SK-N-SH treated with all-trans-retinoic acid at 6 μM for 48 hours (cell line): ENCODE data around the gene TEX261.

Experiments used
- CSDC2 ChIP-seq: fragments of 250-450 bp; sonication (Bioruptor Pico); IDR thresholded peaks from 2 replicates; pipeline ENCODE4 v1.5.0; 2020; ENCODE audit warnings: mild to moderate bottlenecking, moderate library complexity
- GLIS3 ChIP-seq: fragments of 250-450 bp; sonication (Bioruptor Pico); IDR thresholded peaks from 2 replicates; pipeline ENCODE4 v1.5.0; 2020; ENCODE audit warnings: mild to moderate bottlenecking, moderate library complexity
- OSR1 ChIP-seq: fragments of 250-450 bp; sonication (Bioruptor Pico); IDR thresholded peaks from 2 replicates; pipeline ENCODE4 v1.8.0; 2022; ENCODE audit warnings: moderate library complexity, mild to moderate bottlenecking, inconsistent platforms
- PPARA ChIP-seq: fragments of 250-450 bp; sonication (Bioruptor Pico); IDR thresholded peaks from 2 replicates; pipeline ENCODE4 v1.5.0; 2020; ENCODE audit warnings: mild to moderate bottlenecking, borderline replicate concordance
- SNAI2 ChIP-seq: fragments of 250-450 bp; sonication (Bioruptor Pico); IDR thresholded peaks from 2 replicates; pipeline ENCODE4 v1.5.0; 2020; ENCODE audit warnings: mild to moderate bottlenecking, moderate library complexity
- TCF4 ChIP-seq: fragments of 250-450 bp; sonication (Bioruptor Pico); IDR thresholded peaks from 2 replicates; pipeline ENCODE4 v1.8.0; 2021; ENCODE audit warnings: mild to moderate bottlenecking, moderate library complexity, borderline replicate concordance
- ZNF565 ChIP-seq: fragments of 450-650 bp; formaldehyde crosslinking; conservative IDR thresholded peaks from 2 replicates; pipeline ENCODE4 v1.5.0; 2020; ENCODE audit warnings: low read depth, mild to moderate bottlenecking, moderate library complexity
- ZNF8 ChIP-seq: fragments of 450-650 bp; formaldehyde crosslinking; IDR thresholded peaks from 2 replicates; pipeline ENCODE4 v1.5.0; 2020; ENCODE audit warnings: mild to moderate bottlenecking, moderate library complexity
- TF ChIP-seq, protein P1 (sequence below): fragments of 250-450 bp; sonication (Bioruptor Pico); IDR thresholded peaks from 2 replicates; pipeline ENCODE4 v1.8.0; 2020; ENCODE audit warnings: mild to moderate bottlenecking, moderate library complexity, borderline replicate concordance
- TF ChIP-seq, protein P2 (sequence below): fragments of 250-450 bp; sonication (Bioruptor Pico); IDR thresholded peaks from 2 replicates; pipeline ENCODE4 v1.5.0; 2020; ENCODE audit warnings: mild to moderate bottlenecking, moderate library complexity
- TF ChIP-seq, protein P3 (sequence below): fragments of 250-450 bp; sonication (Bioruptor Pico); IDR thresholded peaks from 2 replicates; pipeline ENCODE4 v1.5.1; 2020; ENCODE audit warnings: low read depth, mild to moderate bottlenecking, moderate library complexity

DNA sequence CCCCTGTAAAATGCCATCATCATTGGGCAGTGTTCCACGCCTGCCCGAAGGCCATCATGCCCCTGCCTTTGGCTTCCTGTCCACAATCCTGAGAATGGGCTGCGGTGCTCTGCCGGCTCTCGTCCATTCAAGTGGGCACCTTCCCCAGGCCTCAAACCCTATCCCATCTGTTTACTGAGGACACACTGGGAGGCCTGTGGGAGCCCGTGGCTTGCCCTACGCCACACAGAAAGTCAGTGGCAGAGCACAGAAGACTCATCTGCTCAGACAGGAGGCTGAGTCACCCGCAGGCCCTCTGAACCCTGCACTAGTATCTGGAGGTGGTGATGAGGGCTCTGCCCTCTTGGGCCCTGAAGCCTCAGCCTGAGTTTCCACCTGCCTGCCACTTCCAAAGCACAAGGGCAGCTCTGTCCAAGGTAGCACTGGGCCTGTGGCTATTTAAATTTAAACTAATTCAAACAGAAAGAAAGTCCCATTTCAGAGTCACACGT lies 35.4 kb downstream of the TEX261 start:
- TF ChIP-seq, protein P1, sequence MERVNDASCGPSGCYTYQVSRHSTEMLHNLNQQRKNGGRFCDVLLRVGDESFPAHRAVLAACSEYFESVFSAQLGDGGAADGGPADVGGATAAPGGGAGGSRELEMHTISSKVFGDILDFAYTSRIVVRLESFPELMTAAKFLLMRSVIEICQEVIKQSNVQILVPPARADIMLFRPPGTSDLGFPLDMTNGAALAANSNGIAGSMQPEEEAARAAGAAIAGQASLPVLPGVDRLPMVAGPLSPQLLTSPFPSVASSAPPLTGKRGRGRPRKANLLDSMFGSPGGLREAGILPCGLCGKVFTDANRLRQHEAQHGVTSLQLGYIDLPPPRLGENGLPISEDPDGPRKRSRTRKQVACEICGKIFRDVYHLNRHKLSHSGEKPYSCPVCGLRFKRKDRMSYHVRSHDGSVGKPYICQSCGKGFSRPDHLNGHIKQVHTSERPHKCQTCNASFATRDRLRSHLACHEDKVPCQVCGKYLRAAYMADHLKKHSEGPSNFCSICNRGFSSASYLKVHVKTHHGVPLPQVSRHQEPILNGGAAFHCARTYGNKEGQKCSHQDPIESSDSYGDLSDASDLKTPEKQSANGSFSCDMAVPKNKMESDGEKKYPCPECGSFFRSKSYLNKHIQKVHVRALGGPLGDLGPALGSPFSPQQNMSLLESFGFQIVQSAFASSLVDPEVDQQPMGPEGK (CRISPR knock-in tag) = no peak
- TF ChIP-seq, protein P2, sequence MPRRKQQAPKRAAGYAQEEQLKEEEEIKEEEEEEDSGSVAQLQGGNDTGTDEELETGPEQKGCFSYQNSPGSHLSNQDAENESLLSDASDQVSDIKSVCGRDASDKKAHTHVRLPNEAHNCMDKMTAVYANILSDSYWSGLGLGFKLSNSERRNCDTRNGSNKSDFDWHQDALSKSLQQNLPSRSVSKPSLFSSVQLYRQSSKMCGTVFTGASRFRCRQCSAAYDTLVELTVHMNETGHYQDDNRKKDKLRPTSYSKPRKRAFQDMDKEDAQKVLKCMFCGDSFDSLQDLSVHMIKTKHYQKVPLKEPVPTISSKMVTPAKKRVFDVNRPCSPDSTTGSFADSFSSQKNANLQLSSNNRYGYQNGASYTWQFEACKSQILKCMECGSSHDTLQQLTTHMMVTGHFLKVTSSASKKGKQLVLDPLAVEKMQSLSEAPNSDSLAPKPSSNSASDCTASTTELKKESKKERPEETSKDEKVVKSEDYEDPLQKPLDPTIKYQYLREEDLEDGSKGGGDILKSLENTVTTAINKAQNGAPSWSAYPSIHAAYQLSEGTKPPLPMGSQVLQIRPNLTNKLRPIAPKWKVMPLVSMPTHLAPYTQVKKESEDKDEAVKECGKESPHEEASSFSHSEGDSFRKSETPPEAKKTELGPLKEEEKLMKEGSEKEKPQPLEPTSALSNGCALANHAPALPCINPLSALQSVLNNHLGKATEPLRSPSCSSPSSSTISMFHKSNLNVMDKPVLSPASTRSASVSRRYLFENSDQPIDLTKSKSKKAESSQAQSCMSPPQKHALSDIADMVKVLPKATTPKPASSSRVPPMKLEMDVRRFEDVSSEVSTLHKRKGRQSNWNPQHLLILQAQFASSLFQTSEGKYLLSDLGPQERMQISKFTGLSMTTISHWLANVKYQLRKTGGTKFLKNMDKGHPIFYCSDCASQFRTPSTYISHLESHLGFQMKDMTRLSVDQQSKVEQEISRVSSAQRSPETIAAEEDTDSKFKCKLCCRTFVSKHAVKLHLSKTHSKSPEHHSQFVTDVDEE (CRISPR knock-in tag) = no peak
- TF ChIP-seq CSDC2 (CRISPR knock-in tag) = no peak
- TF ChIP-seq ZNF565 (CRISPR knock-in tag) = no peak
- TF ChIP-seq SNAI2 (CRISPR knock-in tag) = no peak
- TF ChIP-seq OSR1 (CRISPR knock-in tag) = no peak
- TF ChIP-seq ZNF8 (CRISPR knock-in tag) = no peak
- TF ChIP-seq PPARA = no peak
- no peak for TF ChIP-seq TCF4 (CRISPR knock-in tag)
- TF ChIP-seq, protein P3, sequence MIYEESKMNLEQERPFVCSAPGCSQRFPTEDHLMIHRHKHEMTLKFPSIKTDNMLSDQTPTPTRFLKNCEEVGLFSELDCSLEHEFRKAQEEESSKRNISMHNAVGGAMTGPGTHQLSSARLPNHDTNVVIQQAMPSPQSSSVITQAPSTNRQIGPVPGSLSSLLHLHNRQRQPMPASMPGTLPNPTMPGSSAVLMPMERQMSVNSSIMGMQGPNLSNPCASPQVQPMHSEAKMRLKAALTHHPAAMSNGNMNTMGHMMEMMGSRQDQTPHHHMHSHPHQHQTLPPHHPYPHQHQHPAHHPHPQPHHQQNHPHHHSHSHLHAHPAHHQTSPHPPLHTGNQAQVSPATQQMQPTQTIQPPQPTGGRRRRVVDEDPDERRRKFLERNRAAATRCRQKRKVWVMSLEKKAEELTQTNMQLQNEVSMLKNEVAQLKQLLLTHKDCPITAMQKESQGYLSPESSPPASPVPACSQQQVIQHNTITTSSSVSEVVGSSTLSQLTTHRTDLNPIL (CRISPR knock-in tag) = no peak
- TF ChIP-seq GLIS3 (CRISPR knock-in tag) = no peak
